Measurements from ENCODE around the gene CD34.
"Not testable (repeated sequence)": the region's sequence is repeated elsewhere in the genome, so short reads cannot be mapped to it uniquely, and the experiment has no call there.

Gene CD34

GRCh38 chr1:207926984-207927383 lies 16.1 kb upstream of the CD34 start:
- FAIRE-seq: no peak

GRCh38 chr1:207925969-207926368 lies 15.0 kb upstream of the CD34 start:
- not testable (repeated sequence) for FAIRE-seq

GRCh38 chr1:207925210-207925609 lies 14.3 kb upstream of the CD34 start:
- no peak for FAIRE-seq

- no peak for FAIRE-seq
Observed at GRCh38 chr1:207923561-207923960, 12.6 kb upstream of the CD34 start.

- FAIRE-seq: no peak
Observed at GRCh38 chr1:207923121-207923520, 12.2 kb upstream of the CD34 start.

GRCh38 chr1:207922554-207922953 lies 11.6 kb upstream of the CD34 start:
- no peak for FAIRE-seq

GRCh38 chr1:207921321-207921720 lies 10.4 kb upstream of the CD34 start:
- FAIRE-seq: no peak

GRCh38 chr1:207920444-207921021 lies 9.6 kb upstream of the CD34 start:
- FAIRE-seq: no peak

- FAIRE-seq: no peak
Observed at GRCh38 chr1:207919523-207920170, 8.7 kb upstream of the CD34 start.

- FAIRE-seq: no peak
Observed at GRCh38 chr1:207918581-207918980, 7.7 kb upstream of the CD34 start.

- no peak for FAIRE-seq
Observed at GRCh38 chr1:207918011-207918410, 7.1 kb upstream of the CD34 start.

GRCh38 chr1:207917080-207917479 lies 6.2 kb upstream of the CD34 start:
- no peak for FAIRE-seq

GRCh38 chr1:207913951-207914350 lies 3.0 kb upstream of the CD34 start:
- FAIRE-seq: no peak

- FAIRE-seq: no peak
Observed at GRCh38 chr1:207911856-207912760, 1.2 kb upstream of the CD34 start.

- no peak for FAIRE-seq
Observed at GRCh38 chr1:207909687-207910086, 1.2 kb downstream of the CD34 start.

- no peak for FAIRE-seq
Observed at GRCh38 chr1:207908107-207908734, 2.7 kb downstream of the CD34 start.

- no peak for FAIRE-seq
Observed at GRCh38 chr1:207904391-207904790, 6.5 kb downstream of the CD34 start.

- FAIRE-seq: no peak
Observed at GRCh38 chr1:207903767-207904166, 7.2 kb downstream of the CD34 start.

- no peak for FAIRE-seq
Observed at GRCh38 chr1:207903053-207903452, 7.9 kb downstream of the CD34 start.

- FAIRE-seq: no peak
Observed at GRCh38 chr1:207902566-207902965, 8.4 kb downstream of the CD34 start.

GRCh38 chr1:207901041-207901653 lies 9.8 kb downstream of the CD34 start:
- FAIRE-seq: no peak

- FAIRE-seq: no peak
Observed at GRCh38 chr1:207898836-207899235, 12.1 kb downstream of the CD34 start.

GRCh38 chr1:207898260-207898659 lies 12.7 kb downstream of the CD34 start:
- FAIRE-seq: no peak

Measured in TTC549 (cell line).